ENCODE measurements around the gene ARSB.

DNA sequence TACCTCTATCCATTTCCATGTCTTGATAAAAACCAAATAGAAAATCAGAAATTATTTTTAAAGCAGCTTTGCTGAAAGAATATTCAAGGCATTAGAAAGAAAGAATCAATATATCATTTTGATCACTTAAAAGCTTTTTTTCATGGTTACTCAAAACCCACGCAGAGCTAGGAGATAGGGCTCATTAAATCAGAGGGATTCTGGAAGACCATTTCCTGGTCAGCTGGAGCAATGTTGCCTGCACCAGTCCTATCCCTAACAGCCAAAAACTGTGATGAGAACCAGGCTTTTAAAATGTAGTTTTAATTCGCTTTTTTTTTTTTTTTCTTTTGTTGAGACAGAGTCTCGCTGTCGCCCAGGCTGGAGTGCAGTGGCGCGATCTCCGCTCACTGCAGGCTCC, 72.3 kb downstream of the ARSB start:
- TF ChIP-seq POLR2A (IDR thresholded peaks at IDR 0.05), result no peak
- TF ChIP-seq, protein P1, sequence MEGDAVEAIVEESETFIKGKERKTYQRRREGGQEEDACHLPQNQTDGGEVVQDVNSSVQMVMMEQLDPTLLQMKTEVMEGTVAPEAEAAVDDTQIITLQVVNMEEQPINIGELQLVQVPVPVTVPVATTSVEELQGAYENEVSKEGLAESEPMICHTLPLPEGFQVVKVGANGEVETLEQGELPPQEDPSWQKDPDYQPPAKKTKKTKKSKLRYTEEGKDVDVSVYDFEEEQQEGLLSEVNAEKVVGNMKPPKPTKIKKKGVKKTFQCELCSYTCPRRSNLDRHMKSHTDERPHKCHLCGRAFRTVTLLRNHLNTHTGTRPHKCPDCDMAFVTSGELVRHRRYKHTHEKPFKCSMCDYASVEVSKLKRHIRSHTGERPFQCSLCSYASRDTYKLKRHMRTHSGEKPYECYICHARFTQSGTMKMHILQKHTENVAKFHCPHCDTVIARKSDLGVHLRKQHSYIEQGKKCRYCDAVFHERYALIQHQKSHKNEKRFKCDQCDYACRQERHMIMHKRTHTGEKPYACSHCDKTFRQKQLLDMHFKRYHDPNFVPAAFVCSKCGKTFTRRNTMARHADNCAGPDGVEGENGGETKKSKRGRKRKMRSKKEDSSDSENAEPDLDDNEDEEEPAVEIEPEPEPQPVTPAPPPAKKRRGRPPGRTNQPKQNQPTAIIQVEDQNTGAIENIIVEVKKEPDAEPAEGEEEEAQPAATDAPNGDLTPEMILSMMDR (IDR thresholded peaks at IDR 0.05), result no peak
